Upper lobe of left lung (tissue), 4 donors: Measurements from ENCODE around the gene BACE1-AS.

Experiments used
- POLR2A ChIP-seq, 4 donors: fragments of 450-650 bp; IDR thresholded peaks; one replicate each; pipeline ENCODE4 v1.5.1; 2016 to 2017; ENCODE audit warnings: antibody characterized with exemption in 4 of 4, mild to moderate bottlenecking in 2 of 4
- POLR2AphosphoS5 ChIP-seq, 2 donors: sonication (generic); formaldehyde crosslinking; IDR thresholded peaks; one replicate each; pipeline ENCODE4 v1.5.1; 2017; ENCODE audit warnings: antibody characterized with exemption in 2 of 2
- TF ChIP-seq, protein P1 (sequence below), 6 experiments: fragments of 450-650 bp in 4 of 6; fragments of 200-600 bp in 2 of 6; sonication (generic) in 2 of 6; IDR thresholded peaks; one replicate each; pipeline ENCODE4 v1.5.1; 2016 to 2019; ENCODE audit warnings: antibody characterized with exemption in 6 of 6

DNA sequence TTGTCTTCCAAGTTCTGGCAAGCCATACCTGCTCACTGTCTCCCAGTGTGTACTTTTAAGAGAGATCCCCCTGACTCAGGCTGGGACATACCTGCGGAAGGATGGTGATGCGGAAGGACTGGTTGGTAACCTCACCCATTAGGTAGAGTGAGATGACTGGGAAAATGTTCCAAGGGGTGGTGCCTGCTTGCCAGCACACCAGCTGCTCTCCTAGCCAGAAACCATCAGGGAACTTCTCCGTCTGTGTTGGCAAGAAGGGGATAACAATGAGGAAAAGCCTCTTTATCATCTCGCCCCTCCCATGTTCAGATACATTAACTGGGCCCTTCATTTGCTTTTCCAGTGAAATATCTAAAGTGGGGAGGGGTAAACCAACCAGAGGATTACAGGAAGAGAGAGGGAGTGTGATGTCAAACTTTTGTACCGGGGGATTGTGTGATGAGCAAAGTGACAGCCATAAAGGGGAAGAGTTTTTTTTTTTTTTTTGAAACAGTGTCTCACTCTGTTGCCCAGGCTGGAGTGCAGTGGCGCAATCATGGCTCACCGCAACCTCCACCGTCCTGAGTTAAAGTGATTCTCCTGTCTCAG lies at the start of gene BACE1-AS:
- TF ChIP-seq POLR2A (IDR thresholded peaks at IDR 0.05): no peak
- TF ChIP-seq, protein P1, sequence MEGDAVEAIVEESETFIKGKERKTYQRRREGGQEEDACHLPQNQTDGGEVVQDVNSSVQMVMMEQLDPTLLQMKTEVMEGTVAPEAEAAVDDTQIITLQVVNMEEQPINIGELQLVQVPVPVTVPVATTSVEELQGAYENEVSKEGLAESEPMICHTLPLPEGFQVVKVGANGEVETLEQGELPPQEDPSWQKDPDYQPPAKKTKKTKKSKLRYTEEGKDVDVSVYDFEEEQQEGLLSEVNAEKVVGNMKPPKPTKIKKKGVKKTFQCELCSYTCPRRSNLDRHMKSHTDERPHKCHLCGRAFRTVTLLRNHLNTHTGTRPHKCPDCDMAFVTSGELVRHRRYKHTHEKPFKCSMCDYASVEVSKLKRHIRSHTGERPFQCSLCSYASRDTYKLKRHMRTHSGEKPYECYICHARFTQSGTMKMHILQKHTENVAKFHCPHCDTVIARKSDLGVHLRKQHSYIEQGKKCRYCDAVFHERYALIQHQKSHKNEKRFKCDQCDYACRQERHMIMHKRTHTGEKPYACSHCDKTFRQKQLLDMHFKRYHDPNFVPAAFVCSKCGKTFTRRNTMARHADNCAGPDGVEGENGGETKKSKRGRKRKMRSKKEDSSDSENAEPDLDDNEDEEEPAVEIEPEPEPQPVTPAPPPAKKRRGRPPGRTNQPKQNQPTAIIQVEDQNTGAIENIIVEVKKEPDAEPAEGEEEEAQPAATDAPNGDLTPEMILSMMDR (IDR thresholded peaks at IDR 0.05): no peak
- TF ChIP-seq POLR2AphosphoS5 (IDR thresholded peaks at IDR 0.05): no peak
